C4-2B (cell line): ENCODE measurements around the gene DCBLD2.

Experiments
- CTCF ChIP-seq: fragments of 450-650 bp; conservative IDR thresholded peaks from 2 replicates; pipeline ENCODE4 v1.5.1; 2017; ENCODE audit warnings: mild to moderate bottlenecking
- ZFX ChIP-seq: fragments of 450-650 bp; IDR thresholded peaks from 2 replicates; pipeline ENCODE4 v1.6.1; 2017

DNA sequence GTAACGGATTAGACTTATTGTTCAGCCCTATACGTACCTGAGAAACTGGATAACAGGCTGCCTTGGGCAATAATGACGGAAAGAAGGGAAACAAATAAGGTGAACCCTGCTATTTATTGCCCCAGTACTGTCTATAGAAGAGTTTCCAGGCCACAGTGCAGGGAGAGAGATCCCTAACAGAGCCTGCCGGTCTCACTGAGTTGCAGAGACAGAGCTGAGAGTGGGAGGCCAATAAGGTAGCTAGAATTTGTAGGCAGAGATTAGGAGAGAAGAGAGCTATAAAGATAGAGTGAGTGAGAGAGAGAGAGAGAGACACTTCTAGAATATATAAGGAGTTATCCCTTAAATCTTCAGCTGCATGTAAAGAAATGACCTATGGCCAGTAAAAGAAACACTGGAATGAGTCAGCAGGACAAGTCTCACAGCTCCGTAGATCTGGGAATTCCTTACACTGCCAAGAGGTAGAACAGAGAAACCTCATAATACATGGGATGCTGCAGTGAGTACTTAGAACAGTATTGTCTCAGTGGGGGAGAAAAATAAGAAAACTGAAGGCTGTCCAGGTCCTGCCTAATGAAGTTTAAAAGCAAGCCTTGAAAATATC is 86.6 kb downstream of the DCBLD2 start:
- no peak for TF ChIP-seq CTCF
- no peak for TF ChIP-seq ZFX
